Epidermal melanocyte (primary cell): ENCODE results near the gene DHRS3.
"Not testable (repeated sequence)": the region's sequence is repeated elsewhere in the genome, so short reads cannot be mapped to it uniquely, and the experiment has no call there.

Experiments
- DNase-seq: peaks from one replicate; pipeline ENCODE4 v3.0.0; 2011; ENCODE audit warnings: low spot score; ENCODE audit not compliant: insufficient read length

Gene DHRS3

DNA sequence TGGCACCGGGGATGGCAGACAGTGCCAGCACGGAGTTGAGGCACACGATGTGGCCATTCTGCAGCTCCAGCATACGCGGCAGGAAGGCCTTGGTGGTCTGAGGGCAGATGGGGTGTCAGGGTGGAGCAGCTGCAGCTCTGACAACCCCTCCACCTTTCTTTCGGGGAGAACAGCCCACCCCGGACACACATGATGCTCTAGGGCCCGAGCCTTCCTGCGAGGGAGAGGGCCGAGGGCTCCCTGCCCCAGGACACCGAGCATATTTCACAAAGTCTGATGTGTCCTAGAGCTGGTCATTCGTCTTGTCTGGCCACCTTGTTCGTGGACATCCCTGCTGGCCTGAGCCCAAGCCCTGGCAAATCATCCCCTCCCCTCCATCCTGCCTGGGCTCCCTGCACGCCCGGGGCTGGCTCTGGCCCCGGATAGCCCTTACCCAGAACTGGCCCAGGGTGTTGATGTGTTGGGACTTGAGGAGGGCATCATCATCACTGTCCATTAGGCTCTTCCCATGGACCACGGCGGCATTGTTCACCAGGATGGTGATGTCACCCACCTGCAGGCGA, 39.1 kb downstream of the DHRS3 start:
- no peak for DNase-seq

DNA sequence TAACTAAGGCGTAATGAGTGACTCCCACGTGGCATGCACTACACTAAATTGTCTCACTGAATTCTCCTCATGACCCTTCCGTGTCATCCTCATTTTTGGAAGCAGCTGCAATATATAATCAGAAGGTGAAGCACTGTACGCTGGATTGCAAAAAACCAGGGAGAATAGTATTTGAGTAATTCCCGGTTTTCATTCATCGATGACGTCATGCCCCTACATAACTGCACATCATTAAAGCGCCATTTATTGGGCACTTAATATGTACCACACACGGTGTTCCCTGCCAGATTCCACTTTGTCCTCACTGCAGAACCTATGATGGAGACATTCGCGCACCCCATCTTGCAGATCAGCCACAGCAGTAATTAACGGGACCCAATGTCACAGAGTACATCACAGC, 41.0 kb downstream of the DHRS3 start:
- no peak for DNase-seq

DNA sequence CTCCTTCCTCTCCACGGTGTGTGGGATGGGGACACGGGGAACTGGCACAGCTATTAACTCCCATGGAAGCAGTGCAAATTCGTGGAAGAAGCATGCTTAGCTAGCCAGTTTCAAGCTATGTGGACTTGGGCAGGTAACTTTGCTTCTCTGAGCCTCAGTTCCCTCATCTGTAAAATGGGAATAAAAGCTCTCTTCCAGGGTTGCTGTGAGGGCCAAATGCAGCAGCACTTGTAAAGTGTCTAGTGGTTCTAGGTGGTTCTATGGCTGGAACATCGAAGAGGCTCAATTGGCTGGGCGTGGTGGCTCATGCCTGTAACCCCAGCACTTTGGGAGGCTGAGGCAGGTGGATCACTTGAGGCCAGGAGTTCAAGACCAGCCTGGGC, 43.3 kb downstream of the DHRS3 start:
- no peak for DNase-seq

DNA sequence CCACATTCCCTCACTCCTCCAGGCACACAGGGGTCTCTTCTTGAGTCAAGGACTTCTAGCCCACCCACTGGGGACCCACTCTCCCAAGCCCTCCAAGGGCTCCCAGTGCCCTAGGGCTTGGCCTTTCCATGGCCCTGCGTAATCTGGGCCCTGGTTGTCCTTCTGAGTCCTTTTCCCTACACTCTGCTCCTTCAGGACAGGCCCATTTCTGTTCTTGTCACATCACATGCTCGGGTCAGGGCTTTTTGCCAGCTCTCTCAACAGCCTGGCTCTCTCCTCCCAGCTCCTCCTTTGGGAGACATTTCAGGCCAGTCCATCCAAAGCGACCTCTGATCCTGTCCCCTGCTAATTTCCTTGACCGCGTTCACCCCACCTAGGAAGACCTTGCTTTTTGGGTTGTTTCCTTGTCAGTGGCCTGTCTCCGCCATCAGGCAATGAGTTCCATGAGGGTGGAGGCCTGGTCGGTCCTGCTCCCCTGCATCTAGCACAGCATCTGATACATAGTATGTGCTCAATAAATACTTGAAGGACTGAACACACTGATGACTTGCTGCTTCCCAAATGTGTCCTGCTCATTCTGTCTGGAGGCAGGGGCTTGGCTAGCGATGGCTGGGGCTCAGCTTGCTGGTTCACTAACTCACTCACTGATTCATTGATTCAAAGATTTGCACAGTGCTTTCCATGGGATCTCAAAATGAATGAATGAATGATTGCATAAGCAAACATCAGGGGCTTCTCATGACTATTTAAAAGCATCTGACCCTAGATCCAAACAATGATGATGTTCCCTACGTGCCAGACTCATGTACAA, 44.8 kb downstream of the DHRS3 start:
- no peak for DNase-seq

DNA sequence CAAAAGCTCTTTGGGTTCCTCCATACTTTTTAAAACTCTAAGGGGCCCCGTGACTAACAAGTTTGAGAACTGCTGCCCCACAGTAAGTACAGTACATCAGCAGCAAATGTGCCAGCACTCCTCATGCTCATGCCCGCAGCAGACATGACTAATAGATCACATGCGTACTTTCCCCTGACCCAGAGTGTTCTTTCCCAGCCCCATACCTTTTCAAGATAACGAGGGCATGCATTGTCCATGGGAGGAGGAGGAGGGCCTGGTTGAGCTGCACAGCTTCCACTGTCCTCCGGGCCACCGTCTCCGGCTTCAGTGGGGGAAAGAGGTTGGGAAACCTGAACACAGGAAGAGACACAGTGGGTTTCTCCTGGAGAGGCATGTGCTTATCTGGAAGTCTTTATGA, 45.5 kb downstream of the DHRS3 start:
- no peak for DNase-seq

DNA sequence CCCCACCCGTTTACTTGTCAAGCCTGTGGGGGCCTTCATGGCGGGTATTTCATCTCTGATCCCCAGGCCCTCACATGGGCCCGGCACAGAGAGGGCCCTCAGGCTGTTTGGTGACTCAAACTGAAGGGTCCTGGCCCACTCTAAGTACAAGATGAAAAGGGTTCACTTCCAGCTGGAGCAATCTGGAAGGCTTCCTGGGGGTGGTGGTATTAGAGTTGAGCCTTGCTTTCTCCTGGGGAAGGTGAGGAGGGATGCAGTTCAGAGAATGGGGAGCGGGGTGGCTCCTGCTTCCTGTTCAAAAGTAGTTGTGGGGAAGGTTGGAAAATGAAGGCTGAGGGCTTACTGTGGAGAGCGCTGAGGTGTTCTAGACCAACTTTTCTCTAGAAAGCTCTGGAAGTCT, 47.7 kb downstream of the DHRS3 start:
- DNase-seq = no peak

DNA sequence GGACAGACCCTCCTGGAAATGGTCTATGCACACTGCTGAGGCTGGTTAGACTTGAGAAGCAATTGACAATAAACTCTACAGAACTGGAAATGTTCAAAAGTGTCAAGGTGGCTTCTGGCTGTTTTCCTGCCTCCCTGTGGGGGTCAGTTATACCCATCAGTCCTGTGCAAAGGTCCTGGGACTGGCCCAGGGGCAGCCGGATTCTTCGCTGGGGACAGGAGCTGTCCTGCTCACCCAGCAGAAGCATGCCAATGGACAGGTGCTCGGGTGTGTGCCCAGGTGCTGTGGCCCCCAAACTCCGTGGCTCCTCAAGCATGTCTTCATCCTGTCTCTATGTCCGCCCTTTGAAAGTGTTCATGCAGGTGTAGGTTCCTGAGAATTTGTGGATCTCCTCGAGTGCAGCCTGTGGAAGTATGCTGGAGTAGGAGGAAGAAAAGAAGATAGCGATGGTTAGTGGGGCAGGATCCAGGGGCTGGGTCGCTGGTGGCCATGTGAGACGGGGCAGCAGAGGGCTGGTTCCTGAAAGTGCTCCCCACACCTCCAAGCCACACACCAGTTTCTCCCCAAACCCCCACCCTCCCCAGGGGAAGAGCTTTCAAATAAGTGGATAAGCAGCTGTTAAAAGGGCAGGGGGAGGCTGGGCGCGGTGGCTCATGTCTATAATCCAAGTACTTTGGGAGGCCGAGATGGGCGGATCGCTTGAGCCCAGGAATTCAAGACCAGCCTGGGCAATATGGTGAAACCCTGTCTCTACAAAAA, 49.8 kb downstream of the DHRS3 start:
- no peak for DNase-seq

DNA sequence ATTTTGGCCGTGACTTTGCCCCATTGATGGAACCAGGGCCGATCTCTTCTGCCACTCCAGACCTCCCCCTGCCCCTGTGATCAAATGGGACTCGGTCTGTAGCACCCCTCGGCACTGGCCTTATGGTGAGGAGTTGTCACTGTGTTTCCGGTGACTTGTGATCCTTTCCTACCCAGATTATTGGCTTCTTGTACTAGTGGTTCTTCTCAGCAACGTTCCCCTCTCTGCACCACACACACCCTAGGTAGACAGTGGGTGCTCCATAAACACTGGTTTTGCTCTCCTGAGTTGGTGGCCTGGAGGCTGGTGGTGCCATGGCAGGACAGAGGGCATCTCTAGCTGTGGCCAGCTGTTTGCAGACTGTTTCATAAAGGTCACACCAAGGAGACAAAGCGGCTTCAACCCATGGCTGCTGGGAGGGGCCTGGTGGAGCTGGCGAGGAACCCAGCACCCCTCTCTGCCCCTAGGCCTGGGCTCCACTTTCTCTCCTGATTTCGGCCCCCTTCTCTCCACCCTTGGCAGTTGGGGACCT, 50.7 kb downstream of the DHRS3 start:
- DNase-seq = no peak

DNA sequence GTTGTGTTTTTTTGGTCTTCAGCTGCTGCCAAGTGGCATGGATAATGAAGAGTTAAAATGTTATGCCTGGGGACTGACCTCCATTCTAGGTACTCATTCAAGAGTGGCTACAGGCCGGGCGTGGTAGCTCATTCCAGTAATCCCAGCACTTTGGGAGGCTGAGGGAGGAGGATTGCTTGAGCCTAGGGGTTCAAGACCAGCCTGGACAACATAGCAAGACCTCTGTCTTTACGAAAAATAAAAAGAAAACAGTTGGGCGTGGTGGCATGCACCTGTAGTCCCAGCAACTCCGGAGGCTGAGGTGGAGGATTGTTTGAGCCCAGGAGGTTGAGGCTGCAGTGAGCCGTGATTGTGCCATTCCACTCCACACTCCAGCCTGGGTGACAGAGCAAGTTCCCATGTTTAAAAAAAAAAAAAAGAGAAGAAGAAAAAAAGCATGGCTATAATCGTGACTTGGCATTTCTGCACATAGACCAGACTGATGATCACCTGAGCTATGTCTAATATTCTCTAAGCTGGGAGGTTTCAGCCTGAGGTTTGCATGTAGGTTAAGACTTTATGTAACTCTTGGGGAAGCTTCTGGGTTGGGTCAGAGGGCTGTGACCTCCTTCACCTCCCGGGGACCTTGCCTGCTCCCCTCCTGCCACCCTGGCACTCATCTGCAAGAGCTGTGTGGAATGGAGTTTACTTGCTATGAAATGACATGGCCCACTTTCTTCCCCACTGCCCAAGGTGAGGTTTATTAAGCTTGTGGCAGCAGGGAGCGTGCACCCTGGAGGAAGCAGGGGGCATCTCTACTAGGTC, 51.3 kb downstream of the DHRS3 start:
- DNase-seq = no peak

DNA sequence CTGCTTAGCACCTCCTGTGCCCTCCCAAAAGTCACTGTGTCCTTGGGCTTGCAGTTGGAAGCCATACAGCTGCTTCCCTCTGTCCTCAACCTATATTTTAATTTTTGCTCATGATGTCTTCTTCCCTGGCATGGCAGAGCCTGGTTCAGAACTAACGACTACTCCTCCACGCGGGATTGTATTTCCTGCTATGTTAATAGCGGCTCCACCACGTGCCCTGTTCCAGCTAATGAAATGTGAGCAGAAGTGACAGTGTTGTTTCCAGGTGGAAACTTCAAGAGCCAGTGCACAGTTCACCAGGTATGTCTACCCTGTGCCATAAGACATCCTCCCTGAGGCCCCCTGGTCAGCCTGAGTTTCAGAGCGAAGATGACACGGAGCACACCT, 52.1 kb downstream of the DHRS3 start:
- no peak for DNase-seq

DNA sequence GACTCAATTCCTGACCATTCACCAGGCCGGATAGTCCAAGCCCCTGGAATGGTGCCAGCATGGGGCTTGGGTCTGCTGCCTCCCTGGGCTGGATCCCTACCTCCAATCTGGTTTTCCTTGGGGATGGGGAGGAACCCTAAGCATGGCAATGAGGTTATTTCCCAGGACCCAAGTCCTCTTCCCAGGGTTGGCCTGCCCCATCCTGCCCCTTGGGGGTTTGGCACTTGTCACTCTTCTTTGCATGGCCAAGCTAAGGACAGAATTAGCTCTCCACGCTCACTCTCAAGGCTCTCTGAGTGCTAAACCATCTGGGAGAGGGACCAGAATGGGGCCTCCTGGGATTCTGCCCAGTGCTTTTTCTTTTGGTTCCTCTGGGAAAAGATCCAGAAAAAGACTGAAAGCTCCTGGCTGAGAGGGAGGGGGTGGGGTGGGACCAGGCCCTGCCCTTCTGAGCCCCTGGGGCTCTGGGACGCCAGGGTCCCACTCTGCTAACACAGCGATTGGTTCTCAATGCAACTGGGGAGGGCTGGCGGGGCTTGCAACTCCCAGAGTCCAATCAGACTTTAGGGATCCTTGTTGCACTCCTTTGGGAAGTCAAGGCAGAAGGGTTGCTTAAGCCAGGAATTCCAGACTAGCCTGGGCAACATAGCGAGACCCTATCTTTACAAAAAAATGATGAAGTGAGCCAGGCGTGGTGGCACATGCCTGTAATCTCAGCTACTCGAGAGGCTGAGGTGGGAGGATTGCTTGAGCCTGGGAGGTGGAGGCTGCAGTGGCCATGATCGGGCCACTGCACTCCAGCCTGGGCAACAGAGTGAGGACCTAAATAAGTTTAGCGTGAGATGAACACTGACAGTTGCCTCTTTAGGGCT, 52.7 kb downstream of the DHRS3 start:
- no peak for DNase-seq

DNA sequence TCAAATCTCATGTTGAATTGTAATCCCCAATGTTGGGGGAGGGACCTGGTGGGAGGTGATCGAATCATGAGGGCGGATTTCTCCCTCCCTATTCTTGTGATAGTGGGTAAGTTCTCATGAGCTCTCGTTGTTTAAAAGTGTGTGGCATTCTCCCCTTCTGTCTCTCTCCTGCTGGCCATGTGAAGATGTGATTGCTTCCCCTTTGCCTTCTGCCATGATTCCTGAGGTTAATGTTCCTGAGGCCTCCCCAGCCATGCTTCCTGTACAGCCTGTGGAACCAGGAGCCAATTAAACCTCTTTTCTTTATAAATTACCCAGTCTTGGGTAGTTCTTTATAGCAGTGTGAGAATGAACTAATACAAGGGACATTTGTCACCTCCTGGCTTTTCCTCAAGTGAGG, 53.8 kb downstream of the DHRS3 start:
- not testable (repeated sequence) for DNase-seq

DNA sequence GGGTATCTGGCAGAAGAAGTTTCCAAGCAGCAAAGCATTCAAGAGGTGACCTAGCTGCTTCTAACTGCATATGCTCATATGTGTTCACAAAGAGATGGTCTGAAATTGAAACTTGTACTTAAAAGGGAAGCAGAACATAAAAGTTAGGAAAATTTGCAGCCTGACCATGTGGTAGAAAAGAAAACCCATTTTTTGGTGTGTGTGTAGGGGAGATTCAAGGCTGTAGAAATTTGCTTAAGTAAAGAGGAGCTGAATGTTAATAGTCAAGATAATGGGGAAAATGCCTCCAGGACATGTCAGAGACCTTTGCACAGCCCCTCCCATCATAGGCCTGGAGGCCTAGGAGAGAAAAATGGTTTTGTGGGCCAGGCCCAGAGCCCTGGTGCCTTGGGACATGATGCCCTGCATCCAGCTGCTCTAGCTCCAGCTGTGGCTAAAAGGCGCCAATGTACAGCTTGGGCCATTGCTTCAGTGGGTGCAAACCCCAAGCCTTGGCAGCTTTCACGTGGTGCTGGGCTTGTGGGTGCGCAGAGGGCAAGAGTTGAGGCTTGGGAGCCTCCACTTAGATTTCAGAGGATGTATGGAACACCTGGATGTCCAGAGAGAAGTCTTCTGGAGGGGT, 54.9 kb downstream of the DHRS3 start:
- DNase-seq = no peak

DNA sequence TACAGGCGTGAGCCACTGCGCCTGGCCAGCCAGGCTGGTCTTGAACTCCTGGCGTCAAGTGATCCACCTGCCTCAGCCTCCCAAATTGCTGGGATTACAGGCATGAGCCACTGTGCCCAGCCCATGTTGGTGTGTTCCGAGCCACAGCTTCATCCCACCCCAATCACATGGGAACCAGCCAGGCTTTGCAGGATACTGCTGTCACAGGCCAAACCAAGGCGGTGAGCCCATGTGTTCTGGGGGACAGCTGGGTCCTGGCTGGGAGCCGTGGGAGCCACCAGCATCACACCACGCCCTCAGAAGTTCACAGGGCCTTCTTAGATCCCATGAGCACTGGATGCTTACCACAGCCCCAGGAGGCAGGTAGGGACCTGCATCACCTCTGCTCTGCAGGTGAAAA, 56.9 kb downstream of the DHRS3 start:
- no peak for DNase-seq

DNA sequence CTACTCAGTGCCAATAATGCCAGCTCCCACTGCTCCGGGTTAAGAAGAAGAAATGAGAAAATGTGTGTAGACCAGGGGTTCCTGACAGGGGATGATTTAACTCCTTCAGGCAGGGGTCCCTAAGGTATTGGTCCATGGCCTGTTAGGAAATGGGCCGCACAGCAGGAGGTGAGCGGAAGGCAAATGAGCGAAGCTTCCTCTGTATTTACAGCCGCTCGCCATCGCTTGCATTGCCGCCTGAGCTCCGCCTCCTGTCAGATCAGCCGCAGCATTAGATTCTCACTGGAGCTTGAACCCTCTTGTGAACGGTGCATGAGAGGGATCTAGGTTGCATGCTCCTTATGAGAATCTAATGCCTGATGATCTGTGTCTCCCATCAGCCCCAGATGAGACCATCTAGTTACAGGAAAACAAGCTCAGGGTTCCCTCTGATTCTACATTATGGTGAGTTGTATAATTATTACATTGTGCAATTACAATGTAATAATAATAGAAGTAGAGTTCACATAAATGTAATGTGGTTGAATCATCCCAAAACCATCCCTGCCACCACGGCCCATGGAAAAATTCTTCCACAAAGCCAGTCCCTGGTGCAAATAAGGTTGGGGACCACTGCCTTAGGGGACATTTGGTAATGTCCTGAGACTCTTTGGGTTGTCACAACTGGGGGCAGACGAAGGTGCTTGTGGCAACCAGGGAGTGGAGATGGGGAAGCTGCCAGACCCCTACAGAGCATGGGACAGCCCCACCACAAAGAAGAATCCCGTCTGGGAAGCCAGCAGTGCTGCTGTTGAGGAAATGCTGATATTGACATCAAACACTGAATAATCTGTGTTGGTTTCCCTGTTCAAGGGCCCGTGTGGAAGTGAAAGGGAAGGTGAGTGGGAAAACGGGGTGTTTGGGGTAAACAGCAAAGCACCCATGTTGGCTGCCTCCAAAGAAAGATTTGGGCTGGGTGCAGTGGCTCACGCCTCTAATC, 60.8 kb downstream of the DHRS3 start:
- no peak for DNase-seq

DNA sequence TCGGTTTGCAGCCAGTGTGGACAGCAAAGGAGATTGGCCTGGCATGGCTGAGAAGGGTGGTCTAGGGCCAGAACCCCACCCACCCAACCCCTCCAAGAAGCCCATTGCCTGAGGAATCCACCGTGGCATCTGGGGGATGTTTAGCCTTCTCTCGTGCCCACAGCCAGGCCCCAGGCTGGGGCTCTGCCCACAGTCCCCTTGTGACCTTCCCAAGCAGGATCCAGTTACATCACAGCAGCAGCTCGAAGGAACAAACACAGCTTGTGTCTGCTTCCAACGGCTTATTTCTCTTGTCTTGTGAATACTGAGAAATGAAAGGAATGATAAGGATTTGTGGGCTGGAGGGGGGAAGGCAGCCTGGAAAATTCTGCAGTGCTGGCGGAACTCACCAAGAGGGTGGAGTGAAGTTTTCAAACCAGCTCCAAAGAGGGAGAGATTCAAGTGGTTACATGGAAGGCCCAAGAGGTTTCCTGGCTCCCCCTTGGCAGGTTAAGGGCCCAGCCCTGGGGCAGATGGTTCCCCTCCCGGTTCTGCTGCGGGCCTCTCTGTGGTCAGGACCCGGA, 61.6 kb downstream of the DHRS3 start:
- DNase-seq = peak; percentile 97

DNA sequence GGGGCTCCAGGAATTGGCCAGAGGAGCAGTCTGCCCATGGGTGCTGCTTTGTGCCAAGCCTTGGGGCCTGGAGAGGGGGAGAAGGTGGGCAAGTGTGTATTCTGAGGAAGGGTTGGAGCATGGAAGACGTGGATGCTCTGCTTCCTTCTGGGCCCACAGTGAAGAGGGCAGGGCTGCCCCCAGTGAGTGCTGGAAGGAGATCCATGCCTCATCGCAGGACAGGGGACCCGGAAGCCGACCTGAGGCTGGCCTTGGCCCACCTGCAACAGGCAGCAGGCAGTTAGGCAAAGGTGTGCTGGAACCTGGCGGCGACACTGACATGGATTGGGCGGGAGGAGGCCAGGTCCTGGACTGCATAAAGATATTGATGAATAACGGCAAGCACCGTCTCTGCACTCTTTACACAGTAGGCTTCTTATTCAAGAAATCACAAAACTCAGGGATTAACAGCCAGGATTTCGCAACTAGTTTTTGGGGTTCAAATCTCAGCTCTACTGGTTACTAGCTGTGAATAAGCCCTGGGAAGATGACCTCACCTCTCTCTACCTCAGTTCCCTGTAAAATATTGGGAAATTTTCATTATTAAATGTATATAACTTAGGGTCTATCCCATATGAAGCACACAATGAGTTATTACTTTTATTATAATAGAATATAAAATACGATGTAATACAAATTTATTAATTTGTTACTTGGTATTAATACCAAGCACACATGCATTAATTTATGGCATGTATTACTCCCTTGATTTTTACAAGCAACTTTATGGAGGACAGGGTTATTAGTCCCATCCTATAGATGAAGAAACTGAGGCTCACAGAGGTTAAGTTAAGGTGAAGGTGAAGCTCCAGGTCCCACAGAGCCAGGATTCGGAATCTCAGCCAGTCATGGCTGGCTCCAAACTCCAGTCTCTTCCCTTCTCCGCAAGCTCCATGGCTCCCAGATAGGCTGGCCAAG, 62.3 kb downstream of the DHRS3 start:
- DNase-seq = no peak
